IMR-90 (cell line): Measurements from ENCODE around the gene CDH13. TPM values are rescaled to one million over a fixed set of nuclear protein-coding genes. Genes with fewer than 3 reads are reported as not detected.

ENCODE experiments used
- ATAC-seq: fragments of 200-7000 bp; cut with Tn5 transposase; 2 replicates; pipeline ENCODE4 v1.9.1; 2020; ENCODE audit warnings: low read depth, mild to moderate bottlenecking, moderate library complexity
- BruUV-seq: library from RNA; stranded (reverse); fragments of 400-500 nt; replicated peaks from 2 replicates; lab custom pipeline; 2021; lab: Mats Ljungman, UMichigan
- CTCF ChIA-PET: fragments of 300-600 bp; formaldehyde crosslinking; extraction: SDS; loops from one replicate; lab custom pipeline; 2021; ENCODE audit warnings: antibody characterized with exemption; lab: Yijun Ruan, JAX
- POLR2A ChIA-PET: fragments of 300-600 bp; sonication (Branson Sonifier 250); formaldehyde crosslinking; loops from one replicate; lab custom pipeline; 2022; ENCODE audit warnings: antibody characterized with exemption; ENCODE audit not compliant: unreplicated experiment; lab: Charles Lee
- DNase-seq: peaks from one replicate; pipeline ENCODE4 v3.0.0; 2013
- H2AFZ ChIP-seq: replicated peaks from 2 replicates; pipeline ENCODE3; 2013; ENCODE audit warnings: low read length, mild to moderate bottlenecking; ENCODE audit not compliant: poor library complexity
- H2AK5ac ChIP-seq: 2 replicates; pipeline ENCODE4 v1.6.1; 2013; ENCODE audit warnings: low read depth, low read length, inconsistent platforms
- H2AK9ac ChIP-seq: replicated peaks from 2 replicates; pipeline ENCODE3; 2013; ENCODE audit warnings: mild to moderate bottlenecking, low read depth, low read length, moderate library complexity; ENCODE audit not compliant: poor library complexity
- H2BK120ac ChIP-seq: 2 replicates; pipeline ENCODE4 v1.6.1; 2013; ENCODE audit warnings: low read depth, low read length, inconsistent platforms
- H2BK15ac ChIP-seq: 3 replicates; pipeline ENCODE4 v1.6.1; 2013; ENCODE audit warnings: low read depth, low read length, inconsistent platforms
- H2BK20ac ChIP-seq: 2 replicates; pipeline ENCODE4 v1.6.1; 2013; ENCODE audit warnings: low read depth, mild to moderate bottlenecking, inconsistent platforms, low read length, moderate library complexity
- H2BK5ac ChIP-seq: 2 replicates; pipeline ENCODE4 v1.6.1; 2013; ENCODE audit warnings: mild to moderate bottlenecking, low read depth, low read length, inconsistent platforms; ENCODE audit not compliant: poor library complexity, severe bottlenecking
- H3K14ac ChIP-seq: replicated peaks from 2 replicates; pipeline ENCODE4 v1.6.1; 2013; ENCODE audit warnings: low read depth, low read length, inconsistent platforms
- H3K18ac ChIP-seq: 2 replicates; pipeline ENCODE4 v1.6.1; 2013; ENCODE audit warnings: low read depth, low read length, control low read depth
- H3K23ac ChIP-seq: 2 replicates; pipeline ENCODE4 v1.6.1; 2013; ENCODE audit warnings: low read depth, low read length, inconsistent platforms
- H3K27ac ChIP-seq: 2 replicates; pipeline ENCODE4 v1.5.1; 2013; ENCODE audit warnings: mild to moderate bottlenecking, control low read depth, low read length; ENCODE audit not compliant: insufficient read depth
- H3K27me3 ChIP-seq: 2 replicates; pipeline ENCODE4 v1.6.1; 2013; ENCODE audit warnings: low read length; ENCODE audit not compliant: control insufficient read depth, insufficient read depth
- H3K36me3 ChIP-seq: 2 replicates; pipeline ENCODE4 v1.6.1; 2013; ENCODE audit warnings: low read length, mixed read lengths; ENCODE audit not compliant: control insufficient read depth, insufficient read depth
- H3K4ac ChIP-seq: 2 replicates; pipeline ENCODE4 v1.6.1; 2013; ENCODE audit warnings: low read depth, low read length, inconsistent platforms
- H3K4me1 ChIP-seq: 2 replicates; pipeline ENCODE4 v1.6.1; 2013; ENCODE audit warnings: low read length, mixed read lengths; ENCODE audit not compliant: control insufficient read depth, insufficient read depth
- H3K4me2 ChIP-seq: 2 replicates; pipeline ENCODE4 v1.6.1; 2013; ENCODE audit warnings: low read depth, mild to moderate bottlenecking, control low read depth, low read length, moderate library complexity
- H3K4me3 ChIP-seq: 2 replicates; pipeline ENCODE4 v1.5.1; 2013; ENCODE audit warnings: low read depth, mild to moderate bottlenecking, control low read depth, low read length, moderate library complexity; ENCODE audit not compliant: insufficient read depth
- H3K56ac ChIP-seq: 2 replicates; pipeline ENCODE4 v1.6.1; 2013; ENCODE audit warnings: low read length, inconsistent platforms; ENCODE audit not compliant: insufficient read depth; ENCODE audit errors: extremely low read depth
- H3K79me1 ChIP-seq, 2 experiments: 2 replicates each; pipeline ENCODE4 v1.6.1; 2013; ENCODE audit warnings: low read length in 2 of 2, inconsistent platforms in 1 of 2, low read depth in 1 of 2
- H3K9ac ChIP-seq: 2 replicates; pipeline ENCODE4 v1.6.1; 2013; ENCODE audit warnings: low read depth, low read length, control low read depth
- H3K9me1 ChIP-seq: 2 replicates; pipeline ENCODE4 v1.6.1; 2013; ENCODE audit warnings: low read length, inconsistent platforms; ENCODE audit not compliant: insufficient read depth
- H3K9me3 ChIP-seq: 2 replicates; pipeline ENCODE4 v1.6.1; 2013; ENCODE audit warnings: low read length; ENCODE audit not compliant: control insufficient read depth, insufficient read depth
- H4K20me1 ChIP-seq: 2 replicates; pipeline ENCODE4 v1.6.1; 2013; ENCODE audit warnings: low read length, inconsistent platforms; ENCODE audit not compliant: insufficient read depth
- H4K5ac ChIP-seq: 2 replicates; pipeline ENCODE4 v1.6.1; 2013; ENCODE audit warnings: mild to moderate bottlenecking, low read depth, low read length, control low read depth
- H4K8ac ChIP-seq, 2 experiments: 2 replicates each; pipeline ENCODE4 v1.6.1; 2013; ENCODE audit warnings: low read depth in 2 of 2, low read length in 2 of 2, control low read depth in 1 of 2, inconsistent platforms in 1 of 2
- H4K91ac ChIP-seq: 2 replicates; pipeline ENCODE4 v1.6.1; 2013; ENCODE audit warnings: low read depth, low read length, inconsistent platforms; ENCODE audit not compliant: insufficient read depth
- RCOR1 ChIP-seq: IDR thresholded peaks from 2 replicates; pipeline ENCODE4 v1.6.1; 2012; ENCODE audit warnings: mild to moderate bottlenecking, low read length, improper control_type of control experiment; ENCODE audit not compliant: insufficient replicate concordance
- WGBS, 2 experiments: methylation state at CpG; one replicate each; pipeline versions ENCODE4 v1.1.5 to v1.1.7; 2013; ENCODE audit warnings: missing lambda C conversion rate in 2 of 2; ENCODE audit not compliant: insufficient read length in 1 of 2; ENCODE audit errors: extremely low coverage in 2 of 2; 5-methylcytosine and 5-hydroxymethylcytosine counted together
- dilution Hi-C: fragments of 300-500 bp; cut with HindIII; formaldehyde crosslinking; loops from one replicate; pipeline ENCODE4 v1.14.3; 2018; ENCODE audit warnings: low sequenced_read_pairs; ENCODE audit not compliant: unreplicated experiment
- in situ Hi-C: fragments of 300-500 bp; cut with MboI; formaldehyde crosslinking; loops from 3 replicates; pipeline ENCODE4 v1.14.3; 2019; ENCODE audit warnings: low sequenced_read_pairs, inconsistent platforms, mixed read lengths
- intact Hi-C: fragments of 100-400 bp; cut with micrococcal nuclease; formaldehyde crosslinking; loops from 2 replicates; pipeline ENCODE4 v1.10.0; 2022
- polyA plus RNA-seq, 3 experiments: library from polyadenylated mRNA; depleted of rRNA; stranded (reverse); fragments of >200 nt; gene quantifications; 2 replicates each; pipeline ENCODE4 v1.2.3, GENCODE V29; 2012; ENCODE audit warnings: low replicate concordance in 1 of 3
- total RNA-seq: library from RNA; depleted of rRNA; stranded (reverse); fragments of >200 nt; gene quantifications from 2 replicates; pipeline ENCODE4 v1.2.3, GENCODE V29; 2012

Gene CDH13
- total and polyA plus RNA-seq, 2 of the 4 experiments (the other 2 are of a cell fraction), result 61.6 to 74.7 TPM

DNA sequence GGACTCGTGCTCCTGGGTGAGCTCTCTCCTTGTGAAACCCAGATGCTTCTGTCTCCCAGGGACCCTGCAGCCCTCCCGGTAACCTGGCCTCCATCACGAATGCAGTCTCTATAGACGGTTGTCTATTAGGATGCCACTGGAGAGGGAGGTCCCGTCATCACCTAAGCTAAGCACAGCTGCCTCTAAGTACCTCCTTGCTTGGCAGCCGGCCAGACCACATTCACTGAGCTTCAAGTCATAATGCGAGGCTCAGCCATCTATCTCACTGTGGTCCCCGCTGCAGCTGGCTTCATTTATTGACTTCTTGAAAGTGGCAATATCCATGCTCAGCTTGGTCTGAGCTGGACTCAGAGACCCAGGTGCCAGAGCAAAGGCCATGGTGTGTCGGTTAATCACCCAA, 1106.5 kb downstream of the CDH13 start:
- Histone ChIP-seq H3K9me1 (no peaks in the 10 kb centered on the region), H3K9me3 (peaks cover 7% of the 10 kb centered on the region), H4K91ac (no peak overlapping the region), H2AK9ac (no peak overlapping the region), H2AK5ac (no peak overlapping the region), H3K14ac (no peak overlapping the region), H2BK15ac (no peak overlapping the region), H3K36me3 (no peaks in the 10 kb centered on the region), H3K23ac (no peak overlapping the region), H3K4ac (no peak overlapping the region), H3K9ac (no peak overlapping the region), H2AFZ (no peak overlapping the region), H4K20me1 (no peaks in the 10 kb centered on the region), H3K27ac (no peak overlapping the region), H4K5ac (no peak overlapping the region), H3K4me2 (no peak overlapping the region), H4K8ac (no peak overlapping the region), H3K4me3 (no peak overlapping the region), H2BK20ac (no peak overlapping the region), H3K56ac (no peak overlapping the region), H3K4me1 (no peaks in the 10 kb centered on the region), H3K27me3 (no peaks in the 10 kb centered on the region), H2BK120ac (no peak overlapping the region), H3K18ac (no peak overlapping the region), H3K79me1 (no peaks in the 10 kb centered on the region), H2BK5ac (no peak overlapping the region)
- dilution Hi-C loops (no loop called here), intact Hi-C loops (no loop called here), in situ Hi-C loops (no loop called here)
- CTCF ChIA-PET, result no interaction called here
- DNase-seq (peak; percentile 68), ATAC-seq (no peak)
- BruUV-seq, result no TSS peak
- no peak for TF ChIP-seq RCOR1
- POLR2A ChIA-PET, result no interaction called here
- 8% methylated on average over 3 of the region's 9 CpGs; no CpG with 5 or more reads in 1 of the 2 experiments for WGBS, 2 experiments
